Keratinocyte (primary cell): ENCODE measurements around the gene DGCR8. TPM values are rescaled to one million over a fixed set of nuclear protein-coding genes. Genes with fewer than 3 reads are reported as not detected.
"Not testable (repeated sequence)": the region's sequence is repeated elsewhere in the genome, so short reads cannot be mapped to it uniquely, and the experiment has no call there.

Source experiments
- DNase-seq: peaks from one replicate; pipeline ENCODE4 v3.0.0-alpha.2; 2011; ENCODE audit warnings: low read depth, missing footprints, low spot score
- FAIRE-seq: peaks from 2 replicates; lab custom pipeline; 2011; peaks lifted over from hg19 to GRCh38; lab: Jason Lieb, UNC
- H2AFZ ChIP-seq: 2 replicates; pipeline ENCODE4 v1.6.0; 2012; ENCODE audit warnings: low read length, control low read depth, inconsistent platforms; ENCODE audit not compliant: control insufficient read depth
- H3K27ac ChIP-seq: 2 replicates; pipeline ENCODE4 v1.5.1; 2011; ENCODE audit warnings: low read length; ENCODE audit not compliant: control insufficient read depth, insufficient read depth
- H3K27me3 ChIP-seq: 3 replicates; pipeline ENCODE4 v1.6.0; 2011; ENCODE audit warnings: low read length; ENCODE audit not compliant: control insufficient read depth, insufficient read depth; ENCODE audit errors: extremely low read depth
- H3K36me3 ChIP-seq, 2 experiments: 2 replicates in 1 of 2; 3 replicates in 1 of 2; pipeline ENCODE4 v1.5.1; 2011; ENCODE audit warnings: low read length in 2 of 2, mild to moderate bottlenecking in 1 of 2; ENCODE audit not compliant: control insufficient read depth in 2 of 2, insufficient read depth in 2 of 2; ENCODE audit errors: extremely low read depth in 1 of 2
- H3K4me1 ChIP-seq: 3 replicates; pipeline ENCODE4 v1.5.1; 2011; ENCODE audit warnings: low read length; ENCODE audit not compliant: control insufficient read depth, insufficient read depth; ENCODE audit errors: extremely low read depth
- H3K4me2 ChIP-seq: 3 replicates; pipeline ENCODE4 v1.6.0; 2011; ENCODE audit warnings: low read depth, low read length; ENCODE audit not compliant: control insufficient read depth, insufficient read depth; ENCODE audit errors: extremely low read depth
- H3K4me3 ChIP-seq, 3 experiments: fragments of 200-600 bp in 1 of 3; sonication (generic) in 1 of 3; 2 replicates in 2 of 3; 3 replicates in 1 of 3; pipeline ENCODE4 v1.5.1; 2011 to 2016; ENCODE audit warnings: low read length in 3 of 3, mild to moderate bottlenecking in 3 of 3, control low read depth in 2 of 3, inconsistent platforms in 1 of 3, low read depth in 1 of 3, mixed read lengths in 1 of 3, mixed run types in 1 of 3, moderate library complexity in 1 of 3; ENCODE audit not compliant: control insufficient read depth in 2 of 3, insufficient read depth in 2 of 3; ENCODE audit errors: extremely low read depth in 1 of 3
- H3K79me2 ChIP-seq: 2 replicates; pipeline ENCODE4 v1.6.0; 2012; ENCODE audit warnings: low read length; ENCODE audit not compliant: control insufficient read depth, insufficient read depth
- H3K9ac ChIP-seq: 3 replicates; pipeline ENCODE4 v1.6.0; 2011; ENCODE audit warnings: low read length; ENCODE audit not compliant: control insufficient read depth, insufficient read depth; ENCODE audit errors: extremely low read depth
- H3K9me1 ChIP-seq: 3 replicates; pipeline ENCODE4 v1.6.0; 2011; ENCODE audit warnings: low read length; ENCODE audit not compliant: control insufficient read depth, insufficient read depth; ENCODE audit errors: extremely low read depth
- H3K9me3 ChIP-seq: 2 replicates; pipeline ENCODE4 v1.5.1; 2012; ENCODE audit warnings: low read depth, low read length; ENCODE audit not compliant: control insufficient read depth
- H4K20me1 ChIP-seq: 3 replicates; pipeline ENCODE4 v1.6.0; 2011; ENCODE audit warnings: low read length; ENCODE audit not compliant: control insufficient read depth, insufficient read depth; ENCODE audit errors: extremely low read depth
- CTCF ChIP-seq, 3 experiments: IDR thresholded peaks in 1 of 3; conservative IDR thresholded peaks in 1 of 3; optimal IDR thresholded peaks in 1 of 3; 2 replicates in 2 of 3; 3 replicates in 1 of 3; pipeline versions ENCODE3 to v1.5.1; 2011; ENCODE audit warnings: low read length in 3 of 3, mild to moderate bottlenecking in 3 of 3, moderate library complexity in 2 of 3, control low read depth in 1 of 3, inconsistent platforms in 1 of 3; ENCODE audit not compliant: insufficient read depth in 2 of 3; ENCODE audit errors: extremely low read depth in 1 of 3
- EZH2 ChIP-seq: IDR thresholded peaks from one replicate; pipeline ENCODE4 v1.6.1; 2012; ENCODE audit warnings: inconsistent platforms, mild to moderate bottlenecking, low read length, moderate library complexity
- dilution Hi-C: fragments of 300-500 bp; cut with MboI; formaldehyde crosslinking; loops from one replicate; pipeline ENCODE4 v1.7.0; 2020; ENCODE audit warnings: low sequenced_read_pairs; ENCODE audit not compliant: extremely low pct_ligation_motif_present
- polyA plus RNA-seq, 5 experiments: library from polyadenylated mRNA; depleted of rRNA in 3 of 5; stranded (reverse) in 3 of 5; stranded (forward) in 1 of 5; unstranded in 1 of 5; fragments of >200 nt; gene quantifications; 1 replicate in 1 of 5; 2 replicates in 3 of 5; 3 replicates in 1 of 5; pipeline versions ENCODE4 v1.2.1 to v1.2.3, GENCODE V29; 2011 to 2012; ENCODE audit warnings: missing spikeins in 2 of 5, low read depth in 1 of 5, low replicate concordance in 1 of 5

Gene DGCR8
- polyA plus RNA-seq, 1 donor (not counting 4 experiments of a cell fraction or from before 2014, with no cell fraction given), result 17.2 TPM

DNA sequence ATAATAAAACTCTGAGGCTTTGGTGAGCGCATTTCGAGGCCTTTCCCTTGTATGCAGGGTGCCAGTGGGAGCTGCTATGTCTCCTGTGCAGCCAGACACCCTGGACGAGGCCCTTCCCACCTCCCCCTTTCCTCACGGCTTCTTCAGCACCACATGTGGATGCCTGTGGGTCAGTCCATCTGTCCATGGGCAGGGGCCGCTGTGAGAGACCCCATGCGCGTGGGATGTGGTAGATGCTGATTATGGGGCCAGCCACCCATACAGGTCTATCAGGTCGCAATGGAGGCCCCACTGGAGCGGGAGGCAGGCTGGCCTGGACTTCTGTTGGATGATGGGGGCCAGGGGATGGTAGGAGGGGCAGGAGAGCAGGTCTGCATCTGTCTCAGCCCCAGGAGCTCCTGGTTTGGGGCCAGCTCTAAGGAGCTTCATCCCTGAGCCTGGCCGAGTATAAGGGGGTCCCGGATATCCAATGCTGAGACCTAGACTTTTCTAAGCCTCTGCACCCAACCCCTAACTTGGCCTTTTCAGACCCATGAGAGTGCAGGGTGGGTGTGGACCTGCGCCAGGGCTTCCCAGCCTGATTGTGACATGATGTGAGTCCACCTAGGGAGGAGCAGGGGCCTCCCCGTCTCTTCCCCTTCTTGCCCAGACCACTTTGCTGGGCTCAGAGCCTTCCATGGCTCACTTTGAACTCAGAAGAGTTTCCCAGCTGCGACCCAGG, 14.0 kb upstream of the DGCR8 start:
- Histone ChIP-seq H3K9me1 (peaks cover 5% of the 10 kb centered on the region), H3K4me1 (peaks cover 32% of the 10 kb centered on the region), H3K27me3 (no peaks in the 10 kb centered on the region), H3K9me3 (no peaks in the 10 kb centered on the region), H3K36me3 (peaks cover 0 to 2% of the 10 kb centered on the region in 2 experiments), H3K4me2 (no peak overlapping the region), H4K20me1 (no peaks in the 10 kb centered on the region), H3K4me3 (no peak overlapping the region), H2AFZ (no peak overlapping the region), H3K9ac (no peak overlapping the region), H3K27ac (no peak overlapping the region), H3K79me2 (no peaks in the 10 kb centered on the region)
- DNase-seq (no peak), FAIRE-seq (no peak)
- dilution Hi-C loops, result no loop called here
- no peak for TF ChIP-seq CTCF (optimal IDR thresholded peaks at IDR 0.05 in 1 of 3, IDR thresholded peaks at IDR 0.05 in 1 of 3, conservative IDR thresholded peaks at IDR 0.05 in 1 of 3; ENCODE audit: extremely low read depth in 1 of 3, insufficient read depth in 2 of 3, low read length in 3 of 3)
- TF ChIP-seq EZH2, result no peak

GRCh38 chr22:20066617-20067383, 13.2 kb upstream of the DGCR8 start:
- dilution Hi-C loops, result no loop called here
- H3K4me3 ChIP-seq, result no peak overlapping the region

DNA sequence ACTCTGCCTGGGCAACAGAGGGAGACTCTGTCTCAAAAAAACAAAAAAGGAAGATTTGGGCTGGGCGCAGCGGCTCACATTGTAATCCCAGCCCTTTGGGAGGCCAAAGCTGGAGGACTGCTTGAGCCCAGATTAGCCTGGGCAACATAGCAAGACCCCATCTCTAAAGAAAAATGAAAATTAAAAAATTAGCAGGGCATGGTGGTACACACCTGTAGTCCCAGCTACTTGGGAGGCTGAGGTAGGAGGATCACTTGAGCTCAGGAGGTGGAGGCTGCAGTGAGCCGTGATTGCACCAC, 12.7 kb upstream of the DGCR8 start:
- dilution Hi-C loops, H3K9me3 ChIP-seq, H3K27me3 ChIP-seq, H3K4me3 ChIP-seq, FAIRE-seq, H4K20me1 ChIP-seq, DNase-seq, H3K79me2 ChIP-seq, H3K36me3 ChIP-seq, H2AFZ ChIP-seq, H3K9me1 ChIP-seq, H3K4me2 ChIP-seq, H3K9ac ChIP-seq, H3K27ac ChIP-seq: not testable (repeated sequence)
- H3K4me1 ChIP-seq, result peaks cover 20% of the 10 kb centered on the region

More at GRCh38 chr22:20066617-20067383, 13.2 kb upstream of the DGCR8 start:
- peaks cover 25% of the 10 kb centered on the region for H3K4me1 ChIP-seq
- no peak for FAIRE-seq
- no peak for DNase-seq
- H3K27ac ChIP-seq, result no peak overlapping the region
- H3K79me2 ChIP-seq, result no peaks in the 10 kb centered on the region
- H3K9me3 ChIP-seq, result no peaks in the 10 kb centered on the region
- no peaks in the 10 kb centered on the region for H3K27me3 ChIP-seq
- H3K4me2 ChIP-seq, result no peak overlapping the region
- H3K9ac ChIP-seq, result no peak overlapping the region
- H2AFZ ChIP-seq, result no peak overlapping the region
- H3K9me1 ChIP-seq, result peaks cover 5% of the 10 kb centered on the region
- peaks cover 0 to 2% of the 10 kb centered on the region in 2 experiments for H3K36me3 ChIP-seq
- H4K20me1 ChIP-seq, result no peaks in the 10 kb centered on the region
- TF ChIP-seq EZH2, result no peak
- TF ChIP-seq CTCF (optimal IDR thresholded peaks at IDR 0.05 in 1 of 3, IDR thresholded peaks at IDR 0.05 in 1 of 3, conservative IDR thresholded peaks at IDR 0.05 in 1 of 3; ENCODE audit: extremely low read depth in 1 of 3, insufficient read depth in 2 of 3, low read length in 3 of 3), result no peak
